ENCODE measurements around the gene ZNF511. TPM values are rescaled to one million over a fixed set of nuclear protein-coding genes. Genes with fewer than 3 reads are reported as not detected.

Gene ZNF511
- total RNA-seq, 1 experiment from 2014 or later: 74.5 TPM

DNA sequence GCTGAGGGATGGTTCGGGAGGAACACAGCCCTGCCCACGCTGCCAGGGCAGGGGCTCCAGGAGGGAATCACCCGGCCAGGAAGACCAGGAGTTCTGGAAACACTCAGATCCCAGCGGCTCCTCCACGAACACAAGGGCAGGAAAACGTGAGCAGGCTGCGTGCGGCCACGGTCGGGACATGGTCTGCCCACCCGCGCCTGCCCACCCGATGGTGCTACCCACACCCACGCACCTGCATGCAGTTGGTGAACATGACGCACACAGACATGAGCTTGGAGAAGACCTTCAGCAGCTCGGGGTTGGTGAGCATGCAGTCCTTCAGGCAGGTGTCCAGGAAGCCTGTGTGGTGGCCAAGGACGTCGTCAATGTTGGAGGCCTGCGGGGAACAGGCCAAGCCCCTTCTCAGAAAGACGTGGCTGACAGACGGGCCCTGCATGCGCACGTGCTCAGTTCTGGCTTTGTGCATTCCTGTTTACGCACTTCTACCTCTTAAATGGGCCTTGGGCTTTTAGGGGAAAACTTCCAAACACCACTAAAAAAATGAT is 25.8 kb upstream of the ZNF511 start:
- in situ Hi-C loops (cut with HindIII; ENCODE audit: low pct_unique_long_range_greater_than_20kb, low sequenced_read_pairs): no loop called here
- no peak for DNase-seq (ENCODE audit: low read depth)

DNA sequence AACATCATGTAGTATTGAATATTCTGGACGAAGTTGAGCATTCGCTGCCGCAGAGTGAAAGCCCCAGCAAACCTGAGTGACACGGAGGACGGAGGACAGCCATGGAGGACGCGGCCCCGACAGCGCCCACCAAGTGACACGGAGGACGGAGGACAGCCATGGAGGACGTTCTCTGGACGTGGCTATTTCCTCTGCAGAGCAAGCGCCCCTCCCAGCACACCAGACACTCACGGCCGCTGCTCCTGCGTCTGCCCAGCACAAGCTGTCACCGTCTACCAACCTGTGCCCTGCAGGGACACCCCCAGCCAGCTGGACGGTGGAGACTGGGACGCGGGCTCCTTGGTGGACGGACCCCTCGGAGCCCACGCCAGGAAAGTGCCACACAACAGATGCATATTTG is 24.8 kb upstream of the ZNF511 start:
- in situ Hi-C loops (cut with HindIII; ENCODE audit: low pct_unique_long_range_greater_than_20kb, low sequenced_read_pairs): no loop called here
- no peak for DNase-seq (ENCODE audit: low read depth)

DNA sequence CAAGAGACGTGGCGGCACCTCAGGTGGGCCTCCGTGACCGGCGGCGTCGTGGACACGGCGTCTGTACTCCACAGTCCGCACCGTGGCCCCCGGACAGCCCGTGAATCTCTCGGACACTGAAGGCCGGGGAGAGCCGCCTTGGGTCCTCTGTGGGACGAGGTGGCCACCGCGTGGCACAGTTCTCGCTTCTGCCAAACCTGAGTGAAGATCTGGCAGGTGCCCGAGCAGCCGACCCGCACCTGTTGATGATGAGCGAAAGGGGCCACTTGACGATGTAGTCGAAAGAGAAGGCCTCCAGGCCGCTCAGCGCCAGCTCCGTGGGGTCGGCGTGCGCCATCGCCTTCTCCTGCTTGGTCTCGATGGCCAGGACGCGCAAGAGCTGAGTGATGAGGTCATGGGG is 23.5 kb upstream of the ZNF511 start:
- in situ Hi-C loops (cut with HindIII; ENCODE audit: low pct_unique_long_range_greater_than_20kb, low sequenced_read_pairs): no loop called here

DNA sequence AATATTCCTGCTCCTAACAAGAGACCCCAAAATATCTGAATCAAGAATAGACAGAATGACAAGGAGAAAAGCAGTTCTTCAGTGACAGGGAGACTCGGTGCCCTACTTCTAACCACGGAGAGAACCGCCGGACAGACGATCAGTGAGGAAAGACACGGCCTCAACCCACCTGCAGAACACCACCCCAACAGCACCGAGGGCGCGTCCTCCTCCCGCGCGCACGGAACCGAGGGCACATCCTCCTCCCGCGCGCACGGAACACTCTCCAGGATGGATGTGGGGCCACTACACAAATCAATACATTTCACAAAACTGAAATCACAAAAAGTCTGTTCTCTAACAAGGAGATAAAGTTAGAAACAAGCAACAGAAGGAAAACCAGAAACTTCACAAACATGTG is 22.3 kb upstream of the ZNF511 start:
- in situ Hi-C loops (cut with HindIII; ENCODE audit: low pct_unique_long_range_greater_than_20kb, low sequenced_read_pairs): no loop called here
- no peak for DNase-seq (ENCODE audit: low read depth)

More for the DNA sequence above, 23.5 kb upstream of the ZNF511 start:
- DNase-seq (ENCODE audit: low read depth): no peak

DNA sequence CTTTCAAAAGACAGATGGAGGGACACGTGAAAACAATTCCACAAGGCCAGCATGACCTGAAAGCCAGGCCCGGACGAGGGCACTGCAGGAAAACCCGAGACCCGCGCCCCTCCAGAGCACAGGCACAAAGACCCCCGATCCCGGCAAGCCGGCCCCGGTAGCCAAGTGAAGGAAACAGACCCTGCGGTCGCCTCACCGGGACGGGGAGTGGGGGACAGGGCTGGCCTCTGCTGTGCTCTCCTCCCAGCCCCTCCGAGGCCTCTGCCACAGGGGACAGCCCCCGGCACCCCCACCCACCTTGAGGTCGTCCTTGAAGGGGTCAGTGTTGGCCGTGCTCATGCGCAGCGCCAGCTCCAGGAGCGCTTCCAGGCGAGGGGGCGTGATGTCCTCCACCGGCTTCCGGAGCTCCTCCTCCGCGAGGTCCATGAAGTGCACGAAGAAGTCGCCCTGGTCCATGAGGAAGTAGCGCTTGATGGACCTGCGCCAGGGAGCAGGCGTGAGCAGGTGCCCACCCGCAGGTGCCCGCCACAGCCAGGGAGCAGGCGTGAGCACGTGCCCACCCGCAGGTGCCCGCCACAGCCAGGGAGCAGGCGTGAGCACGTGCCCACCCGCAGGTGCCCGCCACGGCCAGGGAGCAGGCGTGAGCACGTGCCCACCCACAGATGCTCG is 20.7 kb upstream of the ZNF511 start:
- DNase-seq (ENCODE audit: low read depth): no peak
- in situ Hi-C loops (cut with HindIII; ENCODE audit: low pct_unique_long_range_greater_than_20kb, low sequenced_read_pairs): no loop called here

DNA sequence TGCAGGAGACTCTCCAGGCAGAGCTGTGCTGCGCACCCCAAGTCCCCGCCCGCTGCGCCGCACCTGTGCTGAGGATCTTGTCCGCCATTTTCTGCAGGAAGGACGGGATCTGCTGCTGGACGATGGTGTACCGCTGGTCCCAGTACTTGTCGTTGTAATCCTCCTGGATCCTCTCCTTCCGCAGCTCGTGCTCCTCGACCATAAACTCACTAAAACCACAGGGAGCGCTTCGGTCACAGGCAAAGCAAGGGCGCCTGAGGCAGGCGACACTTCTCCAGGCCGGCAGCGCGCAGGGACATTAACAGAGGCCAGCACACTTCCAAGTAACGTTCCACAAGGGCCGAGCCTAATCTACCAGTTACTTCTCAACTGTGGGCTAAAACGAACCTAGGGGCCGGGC is 19.0 kb upstream of the ZNF511 start:
- no peak for DNase-seq (ENCODE audit: low read depth)
- in situ Hi-C loops (cut with HindIII; ENCODE audit: low pct_unique_long_range_greater_than_20kb, low sequenced_read_pairs): no loop called here

DNA sequence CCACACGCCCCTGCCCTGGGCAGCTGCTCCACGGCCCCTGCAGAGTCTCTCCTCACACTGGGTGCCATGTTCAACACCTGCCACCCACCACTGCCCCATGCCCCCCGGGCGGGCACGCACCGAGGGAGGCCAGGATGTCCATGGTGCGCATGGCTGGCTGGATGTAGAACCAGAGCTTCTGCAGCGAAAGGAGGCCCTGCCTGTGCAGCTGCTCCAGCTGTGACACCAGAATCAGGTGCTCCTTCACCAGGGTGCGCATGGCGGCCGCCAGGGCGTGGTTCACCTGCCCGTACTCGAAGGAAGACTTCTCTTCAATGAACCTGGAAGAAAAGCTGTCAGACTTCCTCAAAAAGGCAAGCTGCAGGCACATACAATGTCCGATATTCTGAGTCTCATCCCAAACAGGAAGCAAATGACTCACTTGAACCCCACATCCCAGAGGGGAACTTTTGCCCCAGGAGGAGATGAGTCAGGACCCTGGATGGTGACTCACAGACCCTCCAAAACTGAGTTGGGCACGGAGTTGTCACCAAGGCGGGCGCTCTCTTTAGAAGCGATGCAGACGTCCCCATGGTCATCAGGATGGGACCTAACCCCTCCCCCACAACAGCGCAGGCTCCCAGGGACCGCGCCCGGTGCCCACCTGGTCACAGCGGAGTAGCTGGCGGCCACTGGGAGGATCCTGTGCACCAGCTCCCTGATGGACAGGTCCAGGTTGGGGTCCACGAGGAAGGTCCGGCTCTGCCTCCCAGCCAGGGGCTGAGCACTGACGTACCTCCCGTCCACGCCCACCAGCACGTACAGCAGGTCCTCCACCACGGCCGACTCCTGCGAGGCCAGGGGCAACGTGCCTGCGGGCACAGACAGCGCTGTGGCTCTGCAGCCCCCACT is 15.6 kb upstream of the ZNF511 start:
- in situ Hi-C loops (cut with HindIII; ENCODE audit: low pct_unique_long_range_greater_than_20kb, low sequenced_read_pairs): no loop called here
- DNase-seq (ENCODE audit: low read depth): no peak

DNA sequence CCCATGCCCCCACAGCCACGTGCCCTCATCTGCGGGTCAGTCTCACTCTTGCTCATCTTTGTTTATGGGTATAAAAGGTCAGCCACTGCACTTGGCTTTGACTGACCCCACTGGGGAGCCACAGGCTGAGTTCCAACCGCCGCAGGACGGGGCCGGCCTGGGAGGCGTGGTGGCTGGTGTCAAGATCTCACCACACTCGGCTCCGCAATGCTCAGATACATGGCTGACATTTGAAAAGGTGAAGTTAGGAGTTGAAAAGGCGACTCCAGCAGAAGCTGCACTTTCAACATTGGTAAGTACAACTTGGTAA is 14.9 kb upstream of the ZNF511 start:
- in situ Hi-C loops (cut with HindIII; ENCODE audit: low pct_unique_long_range_greater_than_20kb, low sequenced_read_pairs): no loop called here
- DNase-seq (ENCODE audit: low read depth): no peak

DNA sequence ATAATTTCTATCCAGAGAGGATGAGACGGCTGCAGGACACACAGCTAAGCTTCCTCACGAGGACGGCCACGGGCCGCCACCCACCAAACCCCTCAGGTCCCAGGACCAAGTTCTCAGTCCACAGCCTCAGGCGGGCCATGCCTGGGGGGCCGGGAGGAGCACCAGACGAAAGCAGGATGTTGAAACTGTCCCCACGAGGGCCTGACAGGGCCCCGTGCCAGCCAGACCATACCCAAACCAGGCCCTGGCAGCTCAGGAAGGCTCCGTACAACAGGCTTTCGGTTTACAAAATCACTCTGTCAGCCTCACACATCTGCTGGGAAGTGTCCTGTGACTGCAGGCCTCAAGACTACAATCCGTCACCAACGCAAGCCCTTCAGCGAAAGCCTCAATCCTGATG is 14.5 kb upstream of the ZNF511 start:
- DNase-seq (ENCODE audit: low read depth): no peak
- in situ Hi-C loops (cut with HindIII; ENCODE audit: low pct_unique_long_range_greater_than_20kb, low sequenced_read_pairs): no loop called here

DNA sequence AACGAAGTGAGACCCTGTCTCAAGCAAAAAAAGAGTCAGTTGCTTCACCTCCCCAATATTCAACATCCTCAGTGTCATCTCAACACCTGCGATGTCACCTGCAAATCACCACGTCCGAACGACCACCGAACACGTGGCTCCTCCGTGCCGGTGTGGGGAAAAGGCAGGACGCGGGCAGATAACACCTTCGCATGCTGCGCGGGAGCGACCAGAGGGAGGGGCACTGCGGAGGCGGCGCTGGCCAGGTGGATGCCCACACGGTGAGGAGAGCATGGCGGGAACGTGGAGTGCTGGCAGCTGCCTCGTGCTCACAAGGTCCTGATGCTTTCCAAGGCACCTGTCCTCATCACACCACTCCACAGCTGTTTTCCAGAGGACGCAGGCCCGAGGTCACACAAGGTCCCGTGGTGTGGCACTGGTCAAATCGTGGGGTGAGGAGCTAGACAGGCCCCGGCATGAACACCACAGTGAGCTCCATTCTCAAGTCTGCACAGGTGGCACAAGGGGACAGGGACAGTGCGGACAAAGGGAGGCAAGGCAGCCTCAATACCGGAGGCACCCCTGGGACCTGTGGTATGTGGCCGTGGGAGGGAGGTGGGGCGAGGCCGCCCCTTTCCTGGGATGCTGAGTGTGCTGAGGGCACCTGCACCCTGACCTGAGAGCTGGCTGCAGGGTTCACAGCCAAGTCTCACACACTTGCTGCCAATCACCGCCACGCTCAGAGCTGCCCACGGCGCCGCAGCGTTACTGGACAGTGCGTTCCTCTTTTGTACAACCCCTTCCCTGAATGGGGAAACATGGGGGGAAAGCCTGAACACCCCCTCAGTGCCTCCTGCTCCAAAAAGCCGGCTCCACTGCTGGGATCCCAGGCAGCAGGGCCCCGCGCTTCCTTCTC is 13.0 kb upstream of the ZNF511 start:
- DNase-seq (ENCODE audit: low read depth): no peak
- in situ Hi-C loops (cut with HindIII; ENCODE audit: low pct_unique_long_range_greater_than_20kb, low sequenced_read_pairs): no loop called here

DNA sequence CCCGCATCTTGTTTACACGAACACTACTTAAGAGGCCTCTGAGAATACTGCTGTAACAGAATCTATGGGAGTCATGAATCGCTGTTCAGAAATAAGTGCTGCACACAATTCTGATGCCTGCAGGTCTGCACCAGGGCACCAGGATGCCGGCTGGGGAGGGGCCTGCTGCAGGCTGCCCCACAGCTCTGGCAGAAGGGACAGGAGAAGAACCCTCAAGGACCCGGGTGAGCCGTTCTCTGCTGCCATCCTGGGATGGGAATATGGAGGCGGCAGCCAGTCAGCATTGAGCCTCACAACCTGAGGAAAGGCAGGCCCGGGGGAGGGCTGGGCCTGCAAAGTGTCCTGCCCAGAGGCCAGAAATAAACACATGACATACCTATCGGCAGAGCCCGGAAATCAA is 11.2 kb upstream of the ZNF511 start:
- in situ Hi-C loops (cut with HindIII; ENCODE audit: low pct_unique_long_range_greater_than_20kb, low sequenced_read_pairs): no loop called here
- DNase-seq (ENCODE audit: low read depth): no peak

DNA sequence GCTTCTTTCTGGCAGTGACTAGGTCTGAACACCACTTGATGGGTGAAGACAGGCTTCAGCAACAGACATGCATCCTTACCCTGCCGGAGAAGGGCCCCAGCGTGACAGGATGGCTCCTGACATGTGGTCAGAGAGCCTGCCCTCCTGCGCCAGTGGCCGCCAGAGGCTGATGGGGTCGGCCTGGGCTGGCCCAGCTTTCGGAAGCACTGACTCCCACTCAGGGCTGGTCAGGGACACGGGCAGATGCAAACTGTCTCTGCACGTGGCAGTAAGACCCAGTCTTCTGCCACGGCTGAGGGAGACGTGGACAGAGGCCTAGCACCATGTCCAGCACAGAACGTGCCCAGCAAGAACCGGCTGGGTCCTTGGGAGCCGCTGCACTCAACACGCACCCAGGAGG is 10.2 kb upstream of the ZNF511 start:
- in situ Hi-C loops (cut with HindIII; ENCODE audit: low pct_unique_long_range_greater_than_20kb, low sequenced_read_pairs): no loop called here
- no peak for DNase-seq (ENCODE audit: low read depth)

DNA sequence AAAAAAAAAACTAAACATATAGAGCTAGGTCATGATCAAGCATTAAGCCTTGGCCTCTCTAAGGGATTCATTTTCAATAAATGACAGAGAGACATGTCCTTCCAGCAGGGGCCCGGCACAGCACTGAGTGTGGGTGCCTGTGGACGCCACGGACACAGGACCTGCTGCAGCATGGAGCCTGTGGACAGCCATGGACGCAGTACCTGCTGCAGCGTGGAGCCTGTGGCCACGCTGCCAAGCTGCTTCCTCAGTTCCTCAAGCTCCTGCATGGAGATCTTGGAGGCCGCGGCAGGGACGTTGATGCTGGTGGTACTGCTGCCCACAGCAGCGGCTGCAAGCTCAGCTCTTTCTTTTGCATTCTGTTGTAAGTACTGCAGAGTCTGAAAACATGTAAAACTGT is 9.5 kb upstream of the ZNF511 start:
- in situ Hi-C loops (cut with HindIII; ENCODE audit: low pct_unique_long_range_greater_than_20kb, low sequenced_read_pairs): no loop called here
- DNase-seq (ENCODE audit: low read depth): no peak

DNA sequence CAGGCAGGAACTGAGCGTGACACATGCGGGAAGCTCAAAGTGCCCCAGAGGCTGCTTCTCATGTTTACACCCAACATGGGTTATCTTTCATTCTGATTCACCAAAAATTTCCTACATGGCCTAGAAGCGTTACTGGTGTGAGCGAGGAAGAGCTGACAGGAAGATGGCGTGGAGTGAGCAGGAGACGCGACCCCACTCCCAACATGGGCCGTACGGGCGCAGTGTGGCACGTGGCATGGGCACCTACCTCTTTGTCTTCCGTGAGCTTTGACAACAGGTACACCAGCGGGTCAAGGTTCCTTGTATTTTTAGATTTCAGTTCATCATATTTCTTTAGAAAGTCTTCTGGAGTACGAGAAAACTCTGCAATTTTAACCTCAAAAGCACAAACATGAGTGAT is 9.0 kb upstream of the ZNF511 start:
- DNase-seq (ENCODE audit: low read depth): no peak
- in situ Hi-C loops (cut with HindIII; ENCODE audit: low pct_unique_long_range_greater_than_20kb, low sequenced_read_pairs): no loop called here

DNA sequence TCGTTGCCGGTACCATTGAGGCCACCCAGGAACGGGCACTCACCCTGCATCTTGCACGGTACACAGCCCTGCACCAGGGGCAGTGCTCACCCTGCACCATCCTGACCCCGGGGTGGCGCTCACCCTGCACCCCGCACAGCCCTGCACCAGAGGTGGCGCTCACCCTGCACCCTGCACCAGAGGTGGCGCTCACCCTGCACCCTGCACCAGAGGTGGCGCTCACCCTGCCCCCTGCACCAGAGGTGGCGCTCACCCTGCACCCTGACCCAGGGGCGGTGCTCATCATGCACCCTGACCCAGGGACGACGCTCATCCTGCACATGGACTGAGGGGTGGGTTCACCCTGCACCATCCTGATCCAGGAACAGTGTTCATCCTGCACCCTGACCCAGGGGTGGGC is 6.5 kb upstream of the ZNF511 start:
- in situ Hi-C loops (cut with HindIII; ENCODE audit: low pct_unique_long_range_greater_than_20kb, low sequenced_read_pairs): no loop called here
- DNase-seq (ENCODE audit: low read depth): no peak

DNA sequence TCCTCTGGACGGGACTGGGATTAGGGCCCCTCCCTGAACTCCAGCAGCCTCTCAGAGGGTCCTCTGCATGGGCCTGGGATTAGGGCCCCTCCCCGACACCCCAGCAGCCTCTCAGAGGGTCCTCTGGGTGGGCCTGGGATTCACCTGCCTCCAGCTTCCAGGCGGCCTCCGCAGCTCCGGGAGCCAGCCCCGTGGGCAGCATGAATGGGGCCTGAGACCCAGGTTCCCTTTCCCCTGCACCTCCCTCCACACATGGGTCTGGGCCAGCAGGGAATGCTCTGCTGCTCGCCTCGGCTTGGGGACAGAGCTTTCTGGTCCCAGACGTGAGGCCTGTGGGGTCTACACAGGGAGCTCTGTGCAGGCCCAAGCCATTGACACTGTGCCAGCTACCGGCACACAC is 5.5 kb upstream of the ZNF511 start:
- in situ Hi-C loops (cut with HindIII; ENCODE audit: low pct_unique_long_range_greater_than_20kb, low sequenced_read_pairs): no loop called here

DNA sequence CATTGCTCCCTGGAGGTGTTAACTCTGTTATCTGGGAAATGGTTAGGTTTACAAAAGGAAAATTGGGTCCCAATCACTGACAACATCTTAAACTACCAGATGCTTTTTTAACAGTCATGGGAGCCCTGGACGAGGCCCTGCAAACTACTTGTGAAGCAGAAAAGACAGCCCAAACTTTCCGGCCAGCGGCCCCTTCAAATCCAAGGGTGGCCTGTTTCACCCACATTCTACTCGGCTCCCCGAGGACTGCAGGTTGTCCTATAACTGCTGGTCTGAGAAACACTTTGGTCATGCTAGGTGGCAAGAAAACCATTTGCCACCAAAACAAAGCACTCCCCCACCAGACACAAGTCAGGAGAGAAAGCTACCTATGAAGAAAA is 2.6 kb upstream of the ZNF511 start:
- in situ Hi-C loops (cut with HindIII; ENCODE audit: low pct_unique_long_range_greater_than_20kb, low sequenced_read_pairs): no loop called here

More for the DNA sequence above, 5.5 kb upstream of the ZNF511 start:
- DNase-seq (ENCODE audit: low read depth): no peak

DNA sequence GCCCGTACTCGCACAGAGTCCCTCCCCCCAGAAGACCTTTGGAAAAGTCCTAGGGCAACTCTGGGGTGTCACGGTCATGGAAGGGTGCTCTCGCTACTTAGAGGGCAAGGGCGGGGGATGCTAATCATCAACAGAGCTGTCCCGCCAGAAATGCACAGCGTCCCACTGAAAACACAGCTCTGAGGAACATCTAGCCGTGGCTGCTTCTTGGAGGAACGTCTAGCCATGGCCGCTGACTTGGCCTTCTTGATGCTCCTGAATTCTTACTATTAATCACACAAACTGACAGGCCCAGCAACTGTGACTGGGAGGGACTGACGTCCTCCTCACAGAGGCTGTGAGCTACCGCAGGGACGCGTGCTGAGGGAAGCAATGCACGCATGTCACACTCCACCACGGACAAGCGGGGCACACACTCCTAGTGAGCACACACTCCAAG is 1.8 kb upstream of the ZNF511 start:
- in situ Hi-C loops (cut with HindIII; ENCODE audit: low pct_unique_long_range_greater_than_20kb, low sequenced_read_pairs): no loop called here
- DNase-seq (ENCODE audit: low read depth): peak; percentile 77

More for the DNA sequence above, 2.6 kb upstream of the ZNF511 start:
- no peak for DNase-seq (ENCODE audit: low read depth)

Measured in Caki2 (cell line).